ENCODE measurements around the gene SKI.
"Not testable (repeated sequence)": the region's sequence is repeated elsewhere in the genome, so short reads cannot be mapped to it uniquely, and the experiment has no call there.

SKI gene

DNA sequence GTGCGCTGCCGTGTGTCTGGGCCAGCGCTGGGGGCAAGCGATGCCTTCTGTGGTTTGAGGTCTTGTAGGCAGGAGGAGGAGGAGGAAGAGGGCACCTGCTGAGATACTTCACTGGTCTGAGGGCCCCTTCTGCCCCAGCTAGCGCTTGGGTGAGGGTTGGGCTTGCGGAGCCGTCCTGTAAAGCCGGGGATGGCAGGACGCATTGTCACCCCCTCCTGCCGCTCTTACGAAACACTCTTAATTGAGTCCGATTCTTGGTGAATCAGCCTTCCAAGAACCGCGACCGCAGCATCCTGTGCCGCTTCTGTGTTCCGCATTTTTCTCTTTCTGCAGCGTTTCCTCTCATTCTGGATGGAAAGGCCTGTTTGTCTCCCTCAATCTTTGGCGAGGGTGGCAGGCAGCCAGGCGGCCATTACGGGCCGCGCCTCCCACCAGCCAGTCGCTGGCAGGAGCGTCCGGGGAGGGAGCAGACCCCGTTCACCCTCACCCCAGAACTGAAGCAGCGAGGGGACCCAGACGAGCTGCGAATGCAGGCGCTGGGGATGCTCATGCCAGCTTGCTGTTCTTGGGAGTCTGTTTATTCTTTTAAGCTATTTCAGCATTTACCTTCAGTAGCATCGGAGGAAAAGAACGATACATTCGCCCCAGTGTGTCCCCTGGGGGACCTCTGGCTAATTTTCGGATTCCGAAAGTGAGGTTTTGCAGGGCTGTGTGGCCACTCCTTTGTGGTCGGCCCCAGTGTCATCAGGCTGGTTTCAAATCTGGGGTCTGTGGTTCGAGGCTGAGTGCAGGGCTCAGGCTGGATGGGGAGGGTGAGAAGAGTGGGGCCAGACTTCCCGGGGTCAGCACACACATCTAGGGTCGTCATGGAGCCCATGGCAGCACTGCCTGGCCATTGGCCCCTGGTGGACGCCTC lies 62.7 kb downstream of the SKI start:
- peak overlapping the region; percentile 6 for H3K4me3 ChIP-seq (ENCODE audit: low read depth, low read length)
- TF ChIP-seq, protein P1, sequence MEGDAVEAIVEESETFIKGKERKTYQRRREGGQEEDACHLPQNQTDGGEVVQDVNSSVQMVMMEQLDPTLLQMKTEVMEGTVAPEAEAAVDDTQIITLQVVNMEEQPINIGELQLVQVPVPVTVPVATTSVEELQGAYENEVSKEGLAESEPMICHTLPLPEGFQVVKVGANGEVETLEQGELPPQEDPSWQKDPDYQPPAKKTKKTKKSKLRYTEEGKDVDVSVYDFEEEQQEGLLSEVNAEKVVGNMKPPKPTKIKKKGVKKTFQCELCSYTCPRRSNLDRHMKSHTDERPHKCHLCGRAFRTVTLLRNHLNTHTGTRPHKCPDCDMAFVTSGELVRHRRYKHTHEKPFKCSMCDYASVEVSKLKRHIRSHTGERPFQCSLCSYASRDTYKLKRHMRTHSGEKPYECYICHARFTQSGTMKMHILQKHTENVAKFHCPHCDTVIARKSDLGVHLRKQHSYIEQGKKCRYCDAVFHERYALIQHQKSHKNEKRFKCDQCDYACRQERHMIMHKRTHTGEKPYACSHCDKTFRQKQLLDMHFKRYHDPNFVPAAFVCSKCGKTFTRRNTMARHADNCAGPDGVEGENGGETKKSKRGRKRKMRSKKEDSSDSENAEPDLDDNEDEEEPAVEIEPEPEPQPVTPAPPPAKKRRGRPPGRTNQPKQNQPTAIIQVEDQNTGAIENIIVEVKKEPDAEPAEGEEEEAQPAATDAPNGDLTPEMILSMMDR (IDR thresholded peaks at IDR 0.05; ENCODE audit: borderline replicate concordance, insufficient read depth, low read depth, low read length) = no peak

DNA sequence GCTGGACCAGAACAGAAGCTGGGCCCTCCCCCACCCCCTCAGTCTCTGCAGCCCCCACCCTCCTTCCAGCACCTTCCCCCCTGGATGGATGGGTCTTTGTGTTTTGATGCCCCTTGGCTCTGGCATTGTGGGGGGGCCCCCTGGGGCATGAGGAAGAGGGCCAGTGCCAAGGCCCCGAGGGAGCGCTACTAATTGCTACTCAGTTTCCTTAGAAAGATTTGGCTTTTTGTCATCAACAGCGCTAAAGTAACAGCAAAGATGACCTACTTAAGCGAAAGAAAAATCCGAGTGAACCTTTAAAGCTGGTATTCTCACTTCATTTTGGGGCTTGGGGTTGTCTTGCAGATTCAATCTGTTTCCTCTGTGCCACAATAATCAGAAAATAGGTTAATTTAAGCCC lies 63.5 kb downstream of the SKI start:
- no peak overlapping the region for H3K4me3 ChIP-seq (ENCODE audit: low read depth, low read length)
- TF ChIP-seq, protein P1 (IDR thresholded peaks at IDR 0.05; ENCODE audit: borderline replicate concordance, insufficient read depth, low read depth, low read length) = no peak

DNA sequence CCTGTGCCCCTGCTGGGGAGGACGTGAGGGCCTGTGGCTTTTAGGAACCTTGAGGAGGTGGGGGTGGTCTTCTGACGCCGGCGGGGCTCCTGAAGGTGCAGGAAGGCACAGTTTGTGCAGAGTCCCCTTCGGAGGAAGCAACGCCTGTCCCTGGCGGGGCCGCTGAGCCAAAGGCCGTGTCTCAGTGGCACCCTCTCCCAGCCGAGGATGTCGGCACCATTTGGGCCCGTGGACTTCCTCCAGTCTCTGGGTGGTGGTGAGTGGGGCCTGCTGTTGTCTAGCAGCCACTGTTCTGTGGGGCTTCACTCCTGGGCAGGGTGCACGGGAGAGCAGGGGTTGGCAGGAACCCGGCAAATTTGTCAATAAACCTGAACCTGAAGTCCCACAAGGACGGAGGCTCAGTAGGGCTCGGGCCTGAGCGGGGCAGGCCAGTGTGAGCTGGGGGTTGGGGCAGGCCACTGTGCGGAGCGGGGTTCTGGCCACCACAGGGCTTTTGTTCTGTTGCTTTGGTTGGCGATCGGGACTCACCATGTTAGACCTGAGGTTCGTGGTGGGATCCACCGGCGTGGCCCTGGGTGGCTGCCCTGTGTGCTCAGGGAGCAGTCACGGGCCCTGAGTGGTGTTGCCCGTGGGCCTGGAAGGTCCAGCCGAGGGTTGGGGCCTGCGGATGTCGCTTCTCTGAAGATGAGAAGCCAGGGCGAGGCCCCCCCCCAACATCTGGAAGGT lies 64.8 kb downstream of the SKI start:
- TF ChIP-seq, protein P1 (IDR thresholded peaks at IDR 0.05; ENCODE audit: borderline replicate concordance, insufficient read depth, low read depth, low read length) = no peak
- no peak overlapping the region for H3K4me3 ChIP-seq (ENCODE audit: low read depth, low read length)

DNA sequence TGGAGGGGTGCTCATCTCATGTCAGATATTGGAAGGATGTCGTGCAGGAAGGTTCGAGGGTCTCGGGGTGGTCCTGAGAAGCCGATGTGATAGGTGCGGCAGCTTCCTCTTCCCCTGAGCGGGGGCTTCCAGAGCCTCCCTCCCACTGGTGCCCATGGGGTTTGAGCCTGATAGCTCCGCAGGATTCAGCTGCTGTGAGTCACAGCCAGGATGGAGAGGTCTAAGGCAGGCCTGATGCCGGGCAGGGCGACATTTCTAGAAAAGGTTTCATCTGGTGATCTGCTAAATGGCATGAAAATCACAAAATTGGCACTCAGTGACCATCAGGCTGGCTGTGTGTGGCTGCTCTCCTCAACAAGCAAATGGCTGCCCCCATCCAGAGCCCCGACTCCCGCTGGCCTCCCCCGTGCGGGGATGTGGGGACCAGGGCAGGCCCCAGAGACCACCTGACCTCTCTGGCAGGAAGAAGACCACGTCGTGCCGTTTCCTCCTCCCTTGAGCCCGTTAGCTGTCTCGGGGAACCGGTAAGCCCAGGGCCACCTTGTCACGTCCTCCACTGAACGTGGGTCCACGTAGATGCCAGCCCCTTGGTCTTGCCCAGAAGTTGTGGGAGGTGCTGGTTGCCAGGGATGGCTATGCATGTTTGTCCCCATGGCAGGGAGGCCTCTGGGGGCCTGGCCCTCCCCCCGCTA lies 66.1 kb downstream of the SKI start:
- TF ChIP-seq, protein P1 (IDR thresholded peaks at IDR 0.05; ENCODE audit: borderline replicate concordance, insufficient read depth, low read depth, low read length) = no peak

DNA sequence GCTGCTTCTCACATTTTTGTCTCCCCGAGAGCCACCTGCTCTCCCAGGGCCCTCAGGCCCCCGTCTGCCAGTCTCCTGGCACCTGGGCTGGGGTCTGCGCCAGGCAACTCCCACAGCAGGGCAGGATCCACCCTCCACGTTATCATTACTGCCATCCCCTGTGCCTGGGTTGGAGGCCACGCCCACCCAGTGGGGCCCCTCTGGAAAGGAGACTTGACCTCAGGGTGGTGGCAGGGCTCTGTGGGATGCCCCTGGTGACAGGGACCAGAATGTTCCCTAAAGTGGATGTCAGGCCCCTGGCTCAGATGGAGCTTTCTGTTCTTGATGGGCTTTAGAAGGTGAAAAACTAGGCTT lies 66.6 kb downstream of the SKI start:
- TF ChIP-seq, protein P1 (IDR thresholded peaks at IDR 0.05; ENCODE audit: borderline replicate concordance, insufficient read depth, low read depth, low read length) = no peak
- no peak overlapping the region for H3K4me3 ChIP-seq (ENCODE audit: low read depth, low read length)

More for the DNA sequence above, 66.1 kb downstream of the SKI start:
- no peak overlapping the region for H3K4me3 ChIP-seq (ENCODE audit: low read depth, low read length)

DNA sequence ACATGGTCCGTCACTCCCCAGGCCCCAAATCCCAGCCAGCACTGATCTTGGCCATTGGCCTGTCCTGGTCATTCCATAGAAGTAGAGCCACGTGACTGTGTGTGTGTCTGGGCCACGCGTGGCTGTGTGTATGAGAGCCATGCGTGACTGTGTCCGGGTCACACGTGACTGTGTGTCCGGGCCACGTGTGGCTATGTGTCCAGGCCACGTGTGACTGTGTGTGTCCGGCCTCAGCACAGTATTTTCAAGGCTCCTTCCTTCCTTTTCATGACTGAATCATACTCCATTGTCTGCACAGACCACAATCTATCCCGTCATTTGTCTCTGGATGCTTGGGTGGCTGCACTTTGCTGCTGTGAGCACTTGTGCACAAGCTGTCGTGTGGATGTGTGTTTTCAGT lies 67.4 kb downstream of the SKI start:
- TF ChIP-seq, protein P1 (IDR thresholded peaks at IDR 0.05; ENCODE audit: borderline replicate concordance, insufficient read depth, low read depth, low read length) = no peak
- H3K4me3 ChIP-seq (ENCODE audit: low read depth, low read length) = no peak overlapping the region

DNA sequence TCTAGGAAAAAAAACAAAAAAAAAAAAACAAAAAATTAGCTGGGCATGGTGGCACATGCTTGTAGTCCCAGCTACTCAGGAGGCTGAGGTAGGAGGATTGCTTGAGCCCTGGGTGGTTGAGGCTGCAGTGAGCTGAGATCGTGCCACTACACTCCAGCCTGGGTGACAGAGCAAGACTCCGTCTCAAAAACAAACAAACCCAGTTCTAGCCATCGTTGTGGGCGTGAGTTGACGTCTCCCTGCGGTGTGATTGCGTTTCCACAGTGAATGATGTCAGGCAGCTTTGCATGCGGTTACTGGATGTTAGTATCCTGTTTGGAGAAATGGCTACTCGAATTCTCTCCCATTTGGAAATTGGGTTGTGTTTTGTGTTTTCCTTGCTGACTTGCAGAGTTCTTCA lies 68.1 kb downstream of the SKI start:
- not testable (repeated sequence) for H3K4me3 ChIP-seq (ENCODE audit: low read depth, low read length)

All from GM12875 (cell line).